GM18526 (cell line): ENCODE results near the gene NETO2.

Experiments used
- POLR2A ChIP-seq: IDR thresholded peaks from 3 replicates; pipeline ENCODE4 v1.6.1; 2011; ENCODE audit not compliant: insufficient read length; ENCODE audit errors: extremely low read depth

NETO2 gene

GRCh38 chr16:47140686-47141085, 3.1 kb downstream of the NETO2 start:
- TF ChIP-seq POLR2A: no peak

- no peak for TF ChIP-seq POLR2A
Observed at GRCh38 chr16:47139561-47140185, 4.1 kb downstream of the NETO2 start.

GRCh38 chr16:47136099-47136842, 7.5 kb downstream of the NETO2 start:
- TF ChIP-seq POLR2A: no peak

- no peak for TF ChIP-seq POLR2A
Observed at GRCh38 chr16:47134550-47134949, 9.2 kb downstream of the NETO2 start.

GRCh38 chr16:47132308-47132707, 11.4 kb downstream of the NETO2 start:
- no peak for TF ChIP-seq POLR2A

GRCh38 chr16:47129755-47130435, 13.8 kb downstream of the NETO2 start:
- no peak for TF ChIP-seq POLR2A

GRCh38 chr16:47127541-47127940, 16.2 kb downstream of the NETO2 start:
- TF ChIP-seq POLR2A: no peak

- TF ChIP-seq POLR2A: no peak
Observed at GRCh38 chr16:47125757-47126156, 18.0 kb downstream of the NETO2 start.

GRCh38 chr16:47113130-47113529, 30.6 kb downstream of the NETO2 start:
- no peak for TF ChIP-seq POLR2A

- TF ChIP-seq POLR2A: no peak
Observed at GRCh38 chr16:47110939-47111338, 32.8 kb downstream of the NETO2 start.

- no peak for TF ChIP-seq POLR2A
Observed at GRCh38 chr16:47109361-47109760, 34.4 kb downstream of the NETO2 start.

GRCh38 chr16:47096297-47096696, 47.4 kb downstream of the NETO2 start:
- TF ChIP-seq POLR2A: no peak

GRCh38 chr16:47084198-47084597, 59.5 kb downstream of the NETO2 start:
- TF ChIP-seq POLR2A: no peak

- no peak for TF ChIP-seq POLR2A
Observed at GRCh38 chr16:47082099-47082865, 61.5 kb downstream of the NETO2 start.

- TF ChIP-seq POLR2A: no peak
Observed at GRCh38 chr16:47081115-47081514, 62.6 kb downstream of the NETO2 start.
